Activated CD8-positive, alpha-beta memory T cell treated with anti-CD3 and anti-CD28 coated beads for 24 hours (primary cell): ENCODE results near the gene UBE3D.
"Not testable (repeated sequence)": the region's sequence is repeated elsewhere in the genome, so short reads cannot be mapped to it uniquely, and the experiment has no call there.

Experiments used
- DNase-seq: peaks from one replicate; pipeline ENCODE4 v3.0.0-alpha.2; 2020

Gene UBE3D

DNA sequence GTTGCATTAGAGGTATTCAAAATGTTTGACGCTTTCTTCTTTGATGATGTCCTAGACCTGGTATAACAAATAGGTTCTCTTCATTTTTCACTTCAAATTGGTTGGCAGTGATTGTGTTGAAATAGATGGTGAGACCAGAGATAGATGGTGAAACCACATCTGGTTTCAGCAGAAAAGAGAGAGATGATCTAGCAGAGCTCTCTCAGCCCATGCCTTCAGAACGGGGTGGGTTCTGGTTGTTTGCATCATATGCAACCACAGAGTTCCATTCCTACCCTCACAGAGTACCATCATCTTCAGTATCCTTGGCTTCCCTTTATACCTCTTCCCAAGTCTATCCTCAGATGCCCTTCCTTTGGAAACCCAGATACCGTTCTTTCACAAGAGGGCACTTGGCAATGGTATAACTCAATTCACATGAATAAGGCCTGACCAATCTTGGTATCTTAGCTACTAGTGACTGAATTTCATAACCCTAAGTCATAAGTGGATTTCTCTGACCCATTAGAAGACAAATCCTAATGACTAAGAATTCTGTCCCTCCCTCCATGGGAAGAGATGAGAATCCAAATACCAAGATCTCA is 93.7 kb downstream of the UBE3D start:
- no peak for DNase-seq

DNA sequence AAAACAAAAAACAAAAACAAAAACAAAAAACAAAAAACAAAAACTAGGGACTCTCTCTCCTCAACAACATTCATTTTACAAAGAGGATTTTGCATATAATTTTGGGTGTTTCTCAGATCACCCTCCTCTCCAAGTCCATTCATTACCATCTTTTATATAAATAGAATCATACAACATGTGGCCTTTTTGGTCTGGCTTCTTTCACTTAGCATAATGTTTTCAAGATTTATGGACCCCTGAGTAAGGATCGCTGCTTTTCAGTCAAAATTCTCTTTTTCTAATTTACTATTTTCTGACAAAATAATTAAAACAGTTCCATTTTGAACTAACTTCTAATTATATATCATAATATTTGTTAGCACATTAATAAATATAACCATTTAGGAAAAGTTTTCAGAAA is 94.8 kb downstream of the UBE3D start:
- DNase-seq = no peak

DNA sequence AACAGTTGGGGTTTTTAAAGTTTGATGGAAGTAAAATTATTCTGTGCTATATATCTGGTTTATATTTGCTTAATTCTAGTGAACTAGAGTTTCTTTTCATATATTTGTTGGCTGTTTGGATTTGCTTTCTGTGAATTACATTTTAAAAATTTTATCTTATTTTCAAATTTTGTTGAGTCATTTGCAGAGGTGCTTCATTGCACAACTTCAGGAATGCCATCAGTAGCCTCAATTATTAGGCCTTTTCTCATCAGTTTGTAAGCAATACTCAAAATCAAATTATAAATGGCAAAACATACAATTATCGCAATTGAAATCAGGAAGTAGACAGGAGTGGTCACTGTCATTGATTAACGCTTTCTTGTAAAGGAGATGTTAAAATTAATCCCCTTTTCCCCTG is 96.9 kb downstream of the UBE3D start:
- DNase-seq = no peak

DNA sequence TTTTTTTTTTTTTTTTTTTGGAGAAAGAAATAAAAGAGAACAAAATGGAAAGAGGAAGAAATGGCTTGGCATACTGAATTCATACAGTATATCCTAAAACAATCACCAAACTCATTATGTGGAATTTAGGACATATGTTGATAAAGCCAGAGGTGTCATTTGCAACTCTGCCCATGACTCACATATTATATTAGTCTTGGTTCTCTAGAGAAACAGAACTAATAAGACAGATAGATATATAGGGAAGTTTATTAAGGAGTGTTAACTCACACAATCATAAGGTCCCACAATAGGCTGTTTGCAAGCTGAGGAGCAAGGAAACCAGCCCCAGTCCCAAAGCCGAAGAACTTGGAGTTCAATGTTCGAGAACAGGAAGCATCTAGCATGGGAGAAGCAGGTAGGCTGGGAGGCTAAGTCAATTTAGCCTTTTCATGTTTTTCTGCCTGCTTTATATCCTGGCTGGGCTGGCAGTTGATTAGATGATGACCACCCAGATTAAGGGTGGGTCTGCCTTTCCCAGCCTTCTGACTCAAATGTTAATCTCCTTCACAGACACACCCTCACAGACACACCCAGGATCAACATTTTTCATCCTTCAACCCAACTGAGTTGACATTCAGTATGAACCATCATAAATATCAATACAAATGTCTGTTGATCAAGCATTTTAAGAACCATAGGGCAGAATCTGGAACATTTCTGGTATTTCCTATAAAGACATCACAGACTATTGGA is 102.3 kb downstream of the UBE3D start:
- no peak for DNase-seq

DNA sequence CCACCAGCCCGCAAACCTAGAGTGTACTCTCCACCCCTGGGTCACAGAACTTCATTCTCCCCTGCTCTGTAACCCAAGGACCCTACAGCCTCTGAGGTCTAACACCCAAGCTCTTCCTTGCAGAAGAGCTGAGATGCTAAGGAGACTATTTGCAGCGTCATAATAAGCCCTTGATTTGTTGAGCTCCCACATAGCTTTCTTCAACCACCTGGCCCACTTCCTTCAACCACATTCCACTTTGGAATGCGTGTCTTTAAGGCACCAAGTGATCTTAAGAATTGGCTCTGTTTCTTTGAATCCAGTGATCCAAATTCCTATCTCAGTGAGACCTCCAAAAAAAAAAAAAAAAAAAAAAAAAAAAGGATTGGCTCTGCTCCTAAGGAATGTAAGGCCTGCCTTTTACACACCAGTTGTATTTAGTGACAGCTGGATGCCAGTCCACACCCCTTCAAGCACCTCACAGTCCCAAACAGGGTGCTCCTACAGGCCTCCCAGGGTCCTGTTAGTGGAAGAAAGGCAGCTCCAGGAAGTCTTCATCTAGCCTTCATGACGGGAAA is 106.2 kb downstream of the UBE3D start:
- DNase-seq = no peak

DNA sequence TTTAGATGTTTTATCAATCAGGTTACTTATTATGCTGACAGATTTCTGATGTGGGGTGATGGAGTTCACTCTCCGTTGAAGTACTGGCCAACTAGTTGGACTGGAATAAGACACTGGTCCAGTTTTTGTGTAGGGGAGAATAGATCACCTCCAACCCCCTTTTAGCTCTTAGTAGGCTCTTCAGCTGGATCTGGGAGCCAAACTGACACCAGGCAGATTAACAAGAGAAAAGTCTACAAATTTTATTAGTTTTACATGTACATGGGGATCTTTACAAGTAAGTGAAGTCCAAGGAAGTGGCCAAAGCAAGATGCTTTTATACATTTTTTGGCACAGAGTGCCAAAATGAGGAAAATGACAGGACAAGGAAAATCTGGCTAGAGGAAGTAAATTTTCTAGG is 107.1 kb downstream of the UBE3D start:
- no peak for DNase-seq

DNA sequence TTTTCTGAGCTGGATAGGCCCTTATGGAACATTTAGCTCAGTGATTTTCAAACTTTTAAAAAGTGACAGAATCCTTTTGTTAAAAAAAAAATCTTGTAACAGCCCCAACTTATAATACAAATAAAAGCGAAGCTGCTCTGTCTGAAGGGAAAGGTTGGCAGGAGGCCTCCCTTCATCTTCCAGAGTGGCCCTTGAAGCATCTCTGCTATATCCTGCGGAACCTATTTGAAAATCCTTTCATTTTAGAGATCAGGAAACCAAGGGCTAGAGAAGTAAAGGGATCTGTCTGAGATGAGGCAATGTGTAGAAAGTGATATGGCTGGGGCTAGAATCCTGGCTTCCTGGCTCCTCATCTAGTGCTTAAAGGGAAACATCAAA is 107.8 kb downstream of the UBE3D start:
- no peak for DNase-seq

DNA sequence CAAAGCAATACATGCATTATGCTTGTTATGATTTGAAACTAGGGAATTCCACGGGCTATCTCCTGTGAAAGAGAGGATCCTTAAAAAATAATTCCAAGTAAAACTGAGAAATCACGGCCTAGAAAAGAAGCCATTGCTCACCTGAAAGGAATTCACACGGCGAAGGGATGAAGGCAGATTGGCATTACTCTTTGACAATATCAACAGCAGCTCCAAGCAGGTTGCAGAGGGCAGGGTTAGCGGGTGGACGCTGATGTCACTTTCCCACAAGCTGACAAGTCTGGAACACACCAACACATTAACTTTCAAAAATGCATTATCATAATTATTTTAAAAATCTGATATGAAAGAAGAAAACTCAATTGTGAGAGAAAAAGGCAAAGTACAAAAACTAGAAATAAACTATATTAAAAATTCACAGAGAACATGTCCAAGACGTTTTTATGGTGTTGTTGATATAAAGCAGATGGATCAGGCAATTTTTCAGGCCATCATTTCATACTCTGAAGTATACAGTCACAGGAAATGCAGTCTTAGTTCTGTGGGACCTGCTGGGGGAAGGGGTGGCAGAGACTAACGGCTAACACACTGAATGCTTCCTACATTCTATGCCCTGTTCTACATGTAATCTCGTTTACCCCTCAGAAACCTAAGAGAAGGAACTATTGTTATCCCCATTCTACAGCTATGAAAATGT is 108.3 kb downstream of the UBE3D start:
- no peak for DNase-seq

DNA sequence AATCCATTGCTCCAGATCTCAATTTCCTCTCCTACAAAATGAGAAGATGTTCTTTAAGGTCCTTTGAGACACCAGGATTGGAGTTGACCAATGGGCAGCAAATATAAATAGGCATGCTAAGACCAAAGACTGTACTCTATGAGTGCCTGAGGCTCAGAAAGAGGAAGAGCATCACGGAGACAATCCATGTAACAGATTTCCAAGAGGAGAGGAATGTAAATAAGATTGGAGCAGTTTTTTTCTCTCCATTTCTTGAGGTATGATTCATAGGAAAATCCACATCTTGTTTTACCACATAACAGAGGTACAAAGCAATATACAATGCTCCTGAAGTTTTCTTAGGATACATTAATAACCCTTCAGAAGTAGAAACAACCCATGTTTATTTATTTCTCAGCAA is 109.8 kb downstream of the UBE3D start:
- no peak for DNase-seq

DNA sequence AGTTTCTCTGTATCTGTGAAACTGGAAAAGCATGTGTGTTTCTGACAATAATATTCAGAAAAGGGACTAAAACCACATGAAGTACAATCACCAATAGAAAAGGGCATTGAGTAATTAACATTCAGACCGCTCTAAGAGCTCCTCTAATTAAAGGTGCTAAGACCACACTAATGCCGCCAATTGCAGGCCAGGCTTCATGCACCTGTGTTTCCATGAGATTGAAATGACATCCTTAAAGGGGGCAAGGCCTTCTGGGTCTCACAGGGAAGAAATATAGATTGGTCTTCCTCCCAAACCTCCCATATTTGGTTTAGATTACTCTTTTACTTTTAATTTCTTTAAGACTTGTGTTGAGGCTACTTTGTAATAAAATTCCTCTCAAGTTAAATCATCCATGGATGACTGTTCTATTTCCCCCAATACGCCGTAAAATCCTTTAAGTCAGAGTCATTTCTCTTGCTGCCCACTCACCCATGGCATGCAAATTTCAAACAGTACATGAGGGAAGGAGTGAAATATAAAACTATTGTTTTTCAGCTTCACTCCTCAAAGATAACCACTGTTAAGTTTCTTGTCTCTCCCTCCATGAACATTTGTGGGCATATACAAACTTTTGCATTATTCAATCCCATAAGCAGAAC is 110.6 kb downstream of the UBE3D start:
- no peak for DNase-seq

DNA sequence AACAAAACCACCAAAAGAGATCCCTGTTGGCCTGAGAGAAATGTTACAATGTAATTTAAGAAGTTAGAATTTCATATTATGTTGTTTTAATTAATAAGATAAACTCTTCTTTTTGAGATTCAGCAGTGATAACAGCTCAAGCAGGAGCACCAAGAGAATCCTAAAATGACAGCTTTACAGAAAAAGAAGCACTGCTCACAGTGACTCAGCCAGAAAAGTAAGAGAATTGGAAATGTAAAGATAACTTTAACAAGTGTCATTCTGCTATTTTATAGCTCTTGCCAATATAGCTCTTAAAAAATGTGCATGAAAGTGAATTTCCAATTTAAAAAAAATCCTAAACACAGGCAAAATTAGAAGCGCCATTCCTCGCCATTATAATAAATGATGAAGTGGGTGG is 111.3 kb downstream of the UBE3D start:
- no peak for DNase-seq

DNA sequence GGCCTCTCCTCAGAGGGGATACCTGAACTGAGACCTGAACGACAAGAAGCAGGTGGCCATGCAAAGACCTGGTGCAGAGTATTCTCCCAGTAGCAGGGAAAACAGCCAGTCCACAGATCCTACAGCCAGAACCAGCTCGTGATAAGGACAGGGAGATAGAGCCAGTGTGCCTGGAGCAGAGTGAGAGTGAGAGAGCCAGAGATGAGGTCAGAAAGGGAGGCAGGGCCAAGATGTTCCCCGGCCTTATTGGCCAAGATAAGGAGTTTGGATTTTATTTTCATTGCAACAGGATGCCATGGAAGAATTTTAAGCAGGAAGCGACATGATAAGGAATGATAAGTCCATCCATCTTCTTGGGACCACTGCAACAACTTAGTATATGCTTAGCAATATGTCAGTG is 111.8 kb downstream of the UBE3D start:
- DNase-seq = no peak

DNA sequence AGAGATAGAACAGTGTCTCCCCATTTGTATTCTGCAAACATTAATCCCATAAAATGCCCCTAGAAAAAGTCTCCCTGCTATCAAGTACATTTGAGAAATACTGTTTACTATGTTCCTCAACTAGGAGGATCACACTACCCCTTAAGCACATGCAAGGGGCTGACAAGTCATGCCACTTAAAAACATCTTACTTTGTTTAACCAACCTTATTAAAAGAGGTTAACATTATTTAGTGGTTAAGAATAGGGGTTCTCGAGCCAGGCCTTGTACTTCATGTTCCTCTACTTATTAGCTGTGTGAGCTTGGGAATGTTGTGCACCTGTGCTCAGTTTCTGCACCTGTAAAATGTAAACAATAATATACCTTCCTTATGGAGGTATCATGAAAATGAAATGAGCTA is 113.7 kb downstream of the UBE3D start:
- DNase-seq = no peak

DNA sequence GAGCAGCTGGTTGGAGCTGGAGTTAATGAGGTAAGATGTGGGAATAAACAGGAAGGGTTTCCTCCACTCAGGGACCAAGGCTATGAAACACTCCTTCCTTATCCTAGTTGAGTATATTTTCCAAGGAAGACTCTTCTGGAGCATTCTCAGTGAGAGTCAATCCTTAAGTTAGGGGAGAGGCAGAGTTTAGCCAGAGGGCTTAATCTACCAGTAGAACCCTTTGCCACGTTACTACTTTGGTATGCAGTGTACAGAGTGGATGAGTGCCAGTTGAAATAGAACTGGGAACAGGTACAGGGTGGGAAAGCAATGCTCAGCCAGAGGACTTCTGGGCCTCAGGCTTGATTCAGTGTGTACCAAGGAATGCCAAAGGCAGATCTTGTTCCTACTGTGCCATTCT is 114.3 kb downstream of the UBE3D start:
- no peak for DNase-seq

DNA sequence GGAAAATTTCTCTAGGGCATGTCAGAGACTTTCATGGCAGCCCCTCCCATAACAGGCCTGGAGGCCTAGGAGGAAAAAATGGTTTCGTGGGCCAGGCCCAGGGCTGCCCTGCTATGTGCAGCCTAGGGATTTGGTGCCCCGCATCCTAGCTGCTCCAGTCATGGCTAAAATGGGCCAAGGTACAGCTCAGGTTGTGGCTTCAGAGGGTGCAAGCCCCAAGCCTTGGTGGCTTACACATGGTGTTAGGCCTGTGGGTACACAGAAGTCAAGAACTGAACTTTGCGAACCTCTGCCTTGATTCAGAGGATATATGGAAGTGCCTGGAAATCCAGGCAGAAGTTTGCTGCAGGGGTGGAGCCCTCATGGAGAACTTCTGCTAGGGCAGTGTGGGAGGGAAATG is 134.7 kb downstream of the UBE3D start:
- DNase-seq = not testable (repeated sequence)

DNA sequence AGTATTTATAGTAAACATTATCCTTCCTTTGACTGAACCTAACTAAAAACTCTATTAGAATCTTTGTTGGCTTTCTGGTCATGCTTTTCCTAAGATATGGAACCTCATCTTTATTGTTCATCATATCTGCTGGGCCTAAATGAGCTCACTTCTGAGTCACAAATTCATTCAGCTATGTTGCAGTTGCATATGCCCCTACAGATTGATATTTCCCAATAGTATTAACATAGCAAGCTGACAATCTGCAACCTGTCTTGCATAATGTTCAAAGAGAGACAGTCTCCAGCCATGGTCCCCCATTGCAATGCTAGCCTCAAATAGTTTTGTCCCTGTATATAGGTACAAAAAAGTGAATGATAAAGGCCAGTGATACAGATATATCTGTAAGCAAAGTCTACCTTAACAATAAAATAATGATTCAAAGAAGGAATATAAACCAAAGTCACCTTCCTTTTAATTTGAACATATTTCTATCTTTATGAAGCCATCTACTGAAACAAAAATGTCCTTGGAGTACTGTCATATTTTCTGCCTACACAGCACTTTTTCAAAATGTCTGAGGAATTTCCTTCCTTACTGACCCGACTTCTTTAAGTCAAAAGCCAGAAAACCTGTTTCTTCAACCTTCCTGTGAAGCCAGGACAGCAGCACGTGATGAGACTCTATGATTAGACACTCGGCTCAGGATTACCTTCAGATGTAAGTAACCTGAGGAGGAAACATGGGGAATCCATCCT is 140.7 kb downstream of the UBE3D start:
- no peak for DNase-seq

DNA sequence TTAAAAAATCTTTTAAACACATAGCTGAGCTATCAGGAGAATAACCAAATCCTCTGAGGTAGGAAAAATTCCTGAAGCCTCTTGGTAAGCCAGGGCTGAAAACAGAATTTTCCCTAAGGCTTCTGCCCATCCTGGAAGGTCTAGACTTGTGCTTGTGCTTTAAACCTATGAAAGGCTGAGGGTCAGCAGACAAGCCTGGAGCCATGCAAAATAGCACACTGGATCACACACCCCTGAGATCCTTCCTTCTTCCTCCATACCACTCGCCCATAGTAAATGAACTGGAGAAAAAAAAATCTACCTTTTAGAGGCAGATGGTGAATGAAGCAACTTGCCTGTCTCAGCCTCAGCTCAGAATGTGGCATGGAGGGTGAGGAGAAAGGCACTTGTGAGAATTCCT is 144.4 kb downstream of the UBE3D start:
- DNase-seq = no peak

DNA sequence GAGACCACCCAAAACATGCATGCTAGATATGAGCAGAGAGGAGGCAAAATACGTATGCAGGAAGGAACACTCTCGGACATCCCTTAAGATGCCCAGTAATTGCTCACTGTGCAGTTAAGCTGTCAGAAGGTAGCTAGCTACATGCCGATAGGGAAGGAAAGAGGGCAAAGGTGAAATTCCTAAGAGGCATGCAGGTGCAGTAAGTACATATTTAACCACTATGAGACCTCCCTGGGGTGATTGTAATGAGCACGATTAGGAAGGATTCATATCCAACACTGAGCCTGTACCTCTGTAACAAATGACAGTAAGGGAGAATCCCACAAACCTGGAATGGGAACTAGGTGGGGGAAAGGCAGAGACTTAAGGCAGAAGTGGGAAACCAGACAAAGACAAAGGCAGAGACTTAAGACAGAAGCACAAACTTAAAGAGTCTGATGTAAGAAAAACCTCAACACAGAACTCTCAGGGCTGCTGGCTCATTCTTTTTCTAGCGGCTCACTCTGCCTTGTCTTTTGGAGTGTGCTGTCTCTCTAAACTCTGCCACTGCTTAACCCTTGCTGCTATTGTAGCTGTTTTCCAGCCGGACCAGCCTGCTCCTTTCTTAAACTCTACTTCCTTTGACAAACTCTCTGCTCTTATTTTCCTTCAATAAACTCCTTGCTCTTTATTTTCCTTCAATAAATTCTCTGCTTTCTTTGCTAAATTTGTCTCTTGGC is 148.1 kb downstream of the UBE3D start:
- DNase-seq = no peak

DNA sequence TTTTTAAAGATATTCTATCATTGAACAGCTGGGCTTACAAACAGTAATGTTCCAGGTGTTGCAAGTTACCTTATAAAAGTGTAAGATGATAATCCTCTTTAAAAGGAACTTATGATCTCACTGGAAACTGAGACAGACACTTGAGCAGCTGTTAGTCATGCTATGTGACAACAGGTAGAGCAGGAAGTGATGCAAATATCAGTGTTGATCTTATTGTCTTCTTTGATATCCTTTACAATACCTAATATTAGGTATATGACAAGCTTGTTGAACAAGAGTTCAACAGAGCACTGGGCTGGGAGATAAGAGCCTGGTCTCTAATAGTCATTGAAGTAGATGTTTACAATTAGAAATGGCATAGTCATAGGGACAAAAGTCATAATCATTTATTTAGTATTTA is 150.0 kb downstream of the UBE3D start:
- no peak for DNase-seq

DNA sequence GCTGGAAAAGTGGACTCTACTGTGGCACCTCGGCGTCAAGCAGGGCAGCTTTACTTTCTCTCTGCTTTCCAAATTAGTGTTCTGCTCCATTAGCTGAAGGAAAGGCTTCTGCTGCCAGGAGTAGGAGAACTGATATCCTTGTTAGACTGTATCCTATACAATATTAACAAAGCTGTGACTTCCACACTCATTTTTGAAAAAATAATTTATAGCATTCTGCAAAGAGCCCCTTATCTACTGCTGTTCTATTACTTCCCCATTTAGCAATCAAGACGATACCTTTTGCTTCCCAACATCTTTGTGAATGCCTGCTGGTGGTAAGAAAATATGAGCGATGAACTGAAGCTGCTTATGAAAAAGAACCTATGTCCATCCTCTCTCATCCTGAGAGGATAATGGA is 151.1 kb downstream of the UBE3D start:
- DNase-seq = no peak

DNA sequence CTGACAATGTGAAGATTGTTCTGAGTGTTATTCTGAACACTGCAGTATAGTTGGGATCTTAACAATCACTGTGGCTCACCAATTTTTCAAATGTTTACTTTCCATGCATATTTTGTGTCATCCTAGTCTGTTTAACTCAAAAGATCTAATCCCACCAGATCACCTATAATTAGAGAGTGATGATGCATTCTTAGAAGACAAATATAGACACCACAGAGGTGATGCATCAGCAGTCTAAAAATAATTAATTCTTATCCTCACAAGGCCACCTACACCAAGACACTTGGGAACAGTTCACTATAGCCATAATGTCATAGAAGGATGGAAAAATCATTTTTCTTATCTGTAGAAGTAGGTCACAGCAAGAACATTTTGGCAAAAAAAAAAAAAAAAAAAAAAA is 154.8 kb downstream of the UBE3D start:
- DNase-seq = no peak

DNA sequence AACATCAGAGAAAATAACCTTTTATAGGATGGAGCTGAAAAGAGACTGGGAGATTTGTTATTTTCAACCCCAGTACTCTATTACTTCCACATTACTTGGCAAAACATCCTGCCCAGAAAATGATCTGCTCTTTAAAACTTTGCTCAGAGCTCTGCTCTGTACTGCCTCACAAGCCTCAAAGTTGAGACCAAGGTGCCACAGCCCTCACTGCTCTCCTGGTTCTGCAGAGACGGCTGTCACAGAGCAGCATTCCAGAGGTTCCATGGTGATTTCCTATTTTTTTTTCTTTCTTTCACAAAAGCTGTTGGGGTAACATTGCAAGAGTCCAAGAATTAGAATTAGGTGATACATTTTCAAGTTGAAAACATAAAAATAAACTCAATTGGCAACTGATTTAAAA is 155.2 kb downstream of the UBE3D start:
- DNase-seq = no peak
